22Rv1 (cell line): ENCODE data around the gene FEV.

ENCODE experiments used
- ZFX ChIP-seq: fragments of 450-650 bp; IDR thresholded peaks from 2 replicates; pipeline ENCODE4 v1.6.1; 2017; ENCODE audit warnings: antibody characterized with exemption, borderline replicate concordance
- TF ChIP-seq, protein P1 (sequence below): fragments of 450-650 bp; IDR thresholded peaks from 2 replicates; pipeline ENCODE4 v1.5.1; 2017; ENCODE audit warnings: mild to moderate bottlenecking

DNA sequence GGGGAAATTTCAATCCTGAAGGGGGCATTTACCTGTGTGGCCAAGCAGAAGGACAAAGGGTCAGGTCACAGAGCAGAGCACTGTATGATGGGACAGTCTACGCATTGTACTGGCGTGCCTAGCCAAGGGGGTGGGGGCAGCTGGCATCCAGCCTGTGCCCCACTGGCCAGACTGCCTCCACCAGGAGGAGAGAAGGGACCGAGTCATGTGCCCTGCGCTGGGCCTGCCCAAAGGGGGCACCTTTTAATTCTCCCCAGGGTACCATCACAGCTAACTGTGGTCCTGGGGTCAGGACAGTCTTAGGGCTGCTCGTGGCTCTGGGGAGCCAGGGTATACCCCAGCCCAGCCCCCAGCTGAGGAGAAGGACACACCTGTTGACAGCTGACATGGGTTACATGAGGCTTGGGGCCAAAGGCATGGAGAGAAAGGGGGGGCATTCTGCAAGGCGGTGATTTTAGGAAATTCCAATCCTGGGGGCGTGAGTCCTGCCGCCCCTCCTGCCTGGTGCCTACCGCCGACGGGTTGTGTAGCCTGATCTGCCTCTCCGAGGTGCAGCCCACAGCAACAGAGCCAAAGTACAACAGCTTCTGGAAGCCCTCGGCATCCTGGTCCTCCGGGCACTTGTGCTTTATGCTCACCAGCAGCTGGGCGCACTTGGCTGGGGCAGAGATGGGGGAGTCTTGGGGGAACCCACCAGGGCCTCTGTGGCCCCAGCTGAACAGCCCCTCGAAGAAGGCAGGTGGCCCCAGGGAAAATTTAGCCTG lies 45.4 kb upstream of the FEV start:
- TF ChIP-seq, protein P1, sequence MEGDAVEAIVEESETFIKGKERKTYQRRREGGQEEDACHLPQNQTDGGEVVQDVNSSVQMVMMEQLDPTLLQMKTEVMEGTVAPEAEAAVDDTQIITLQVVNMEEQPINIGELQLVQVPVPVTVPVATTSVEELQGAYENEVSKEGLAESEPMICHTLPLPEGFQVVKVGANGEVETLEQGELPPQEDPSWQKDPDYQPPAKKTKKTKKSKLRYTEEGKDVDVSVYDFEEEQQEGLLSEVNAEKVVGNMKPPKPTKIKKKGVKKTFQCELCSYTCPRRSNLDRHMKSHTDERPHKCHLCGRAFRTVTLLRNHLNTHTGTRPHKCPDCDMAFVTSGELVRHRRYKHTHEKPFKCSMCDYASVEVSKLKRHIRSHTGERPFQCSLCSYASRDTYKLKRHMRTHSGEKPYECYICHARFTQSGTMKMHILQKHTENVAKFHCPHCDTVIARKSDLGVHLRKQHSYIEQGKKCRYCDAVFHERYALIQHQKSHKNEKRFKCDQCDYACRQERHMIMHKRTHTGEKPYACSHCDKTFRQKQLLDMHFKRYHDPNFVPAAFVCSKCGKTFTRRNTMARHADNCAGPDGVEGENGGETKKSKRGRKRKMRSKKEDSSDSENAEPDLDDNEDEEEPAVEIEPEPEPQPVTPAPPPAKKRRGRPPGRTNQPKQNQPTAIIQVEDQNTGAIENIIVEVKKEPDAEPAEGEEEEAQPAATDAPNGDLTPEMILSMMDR, result no peak
- no peak for TF ChIP-seq ZFX
